ENCODE results near the gene CDIP1. TPM values are rescaled to one million over a fixed set of nuclear protein-coding genes. Genes with fewer than 3 reads are reported as not detected.

CDIP1 gene
- total RNA-seq, 1 donor from 2014 or later, result 6.0 TPM

Other genes with a start within 250 kb of the CDIP1 start
- gene GLIS2, start 222.7 kb downstream of the CDIP1 start, total RNA-seq, result 0.20 and 0.65 TPM in 2 replicates
- gene PAM16, start 187.5 kb downstream of the CDIP1 start, total RNA-seq, result 16.3 and 21.0 TPM in 2 replicates
- gene VASN, start 166.9 kb downstream of the CDIP1 start, total RNA-seq, result 0.44 and 1.6 TPM in 2 replicates
- 23.8 and 34.9 TPM in 2 replicates for gene CORO7, start 122.2 kb downstream of the CDIP1 start, total RNA-seq
- gene DNAJA3, start 112.9 kb downstream of the CDIP1 start, total RNA-seq, result 26.8 and 37.9 TPM in 2 replicates
- gene NMRAL1, start 64.1 kb downstream of the CDIP1 start, total RNA-seq, result 53.4 and 55.6 TPM in 2 replicates
- gene HMOX2, start 62.4 kb downstream of the CDIP1 start, total RNA-seq, result 96.3 and 127 TPM in 2 replicates
- under 0.01 TPM in 1 of 2 replicates, not detected in the other for gene C16orf96, start 17.6 kb upstream of the CDIP1 start, total RNA-seq
- 3.9 and 4.4 TPM in 2 replicates for gene UBALD1, start 76.1 kb upstream of the CDIP1 start, total RNA-seq
- gene MGRN1, start 86.1 kb upstream of the CDIP1 start, total RNA-seq, result 15.7 and 18.3 TPM in 2 replicates
- 22.0 and 31.2 TPM in 2 replicates for gene NUDT16L1, start 154.8 kb upstream of the CDIP1 start, total RNA-seq
- 10.0 and 21.2 TPM in 2 replicates for gene ANKS3, start 195.5 kb upstream of the CDIP1 start, total RNA-seq
- gene DNAAF8, start 195.8 kb upstream of the CDIP1 start, total RNA-seq, result 0.22 and 0.40 TPM in 2 replicates
- gene ZNF500, start 228.4 kb upstream of the CDIP1 start, total RNA-seq, result 3.7 and 6.2 TPM in 2 replicates
- not detected in 2 replicates for gene SEPTIN12, start 249.6 kb upstream of the CDIP1 start, total RNA-seq

Measured in lung microvascular endothelial cell (primary cell).